SJCRH30 (cell line): ENCODE data around the gene MAFB. TPM values are rescaled to one million over a fixed set of nuclear protein-coding genes. Genes with fewer than 3 reads are reported as not detected.

Experiments used
- DNase-seq, 2 experiments: peaks; one replicate each; pipeline ENCODE4 v3.0.0-alpha.2; 2015 to 2020
- H3K27ac ChIP-seq: fragments of 250-450 bp; sonication (Bioruptor Pico); 2 replicates; pipeline ENCODE4 v1.5.1; 2020; ENCODE audit warnings: mild to moderate bottlenecking, moderate library complexity
- H3K27me3 ChIP-seq: fragments of 250-450 bp; sonication (Bioruptor Pico); 2 replicates; pipeline ENCODE4 v1.5.1; 2020; ENCODE audit warnings: mild to moderate bottlenecking, moderate library complexity
- H3K36me3 ChIP-seq: fragments of 250-450 bp; sonication (Bioruptor Pico); 2 replicates; pipeline ENCODE4 v1.5.1; 2020; ENCODE audit warnings: mild to moderate bottlenecking, moderate library complexity
- H3K4me1 ChIP-seq: fragments of 250-450 bp; sonication (Bioruptor Pico); 2 replicates; pipeline ENCODE4 v1.5.1; 2020; ENCODE audit warnings: mild to moderate bottlenecking, moderate library complexity
- H3K4me3 ChIP-seq: fragments of 250-450 bp; sonication (Bioruptor Pico); 2 replicates; pipeline ENCODE4 v1.5.1; 2020; ENCODE audit warnings: mild to moderate bottlenecking, moderate library complexity
- H3K9me3 ChIP-seq: fragments of 250-450 bp; sonication (Bioruptor Pico); replicated peaks from 2 replicates; pipeline ENCODE4 v1.5.1; 2020; ENCODE audit warnings: mild to moderate bottlenecking, moderate library complexity
- total RNA-seq: library from RNA; depleted of rRNA; stranded (reverse); fragments of >200 nt; shearing (Covaris generic); gene quantifications from 2 replicates; pipeline ENCODE4 v1.2.3, GENCODE V29; 2014

Gene MAFB
- total RNA-seq, 1 experiment from 2014 or later = not detected

- Histone ChIP-seq H3K27me3 (peaks cover 35% of the 10 kb centered on the region), H3K9me3 (no peaks in the 10 kb centered on the region), H3K27ac (no peak overlapping the region), H3K36me3 (no peaks in the 10 kb centered on the region), H3K4me1 (no peaks in the 10 kb centered on the region), H3K4me3 (no peak overlapping the region)
- DNase-seq = no peak
Observed at GRCh38 chr20:40643891-40644290, 45.1 kb downstream of the MAFB start.

GRCh38 chr20:40641809-40642208 is 47.2 kb downstream of the MAFB start:
- Histone ChIP-seq H3K4me1 (no peaks in the 10 kb centered on the region), H3K27ac (no peak overlapping the region), H3K36me3 (no peaks in the 10 kb centered on the region), H3K4me3 (no peak overlapping the region), H3K27me3 (peaks cover 41% of the 10 kb centered on the region), H3K9me3 (no peaks in the 10 kb centered on the region)
- DNase-seq = no peak

GRCh38 chr20:40641202-40641601 is 47.8 kb downstream of the MAFB start:
- H3K27me3 ChIP-seq = peaks cover 42% of the 10 kb centered on the region
- no peaks in the 10 kb centered on the region for H3K36me3 ChIP-seq
- H3K4me1 ChIP-seq = no peaks in the 10 kb centered on the region
- H3K9me3 ChIP-seq = no peaks in the 10 kb centered on the region
- no peak for DNase-seq
- H3K27ac ChIP-seq = no peak overlapping the region
- no peak overlapping the region for H3K4me3 ChIP-seq

GRCh38 chr20:40640667-40641066 is 48.4 kb downstream of the MAFB start:
- H3K9me3 ChIP-seq = no peaks in the 10 kb centered on the region
- no peak overlapping the region for H3K27ac ChIP-seq
- H3K27me3 ChIP-seq = peaks cover 36% of the 10 kb centered on the region
- no peaks in the 10 kb centered on the region for H3K4me1 ChIP-seq
- no peaks in the 10 kb centered on the region for H3K36me3 ChIP-seq
- H3K4me3 ChIP-seq = no peak overlapping the region
- no peak for DNase-seq

GRCh38 chr20:40639676-40640355 is 49.2 kb downstream of the MAFB start:
- H3K36me3 ChIP-seq = no peaks in the 10 kb centered on the region
- no peak overlapping the region for H3K4me3 ChIP-seq
- no peaks in the 10 kb centered on the region for H3K9me3 ChIP-seq
- no peak for DNase-seq
- peaks cover 28% of the 10 kb centered on the region for H3K27me3 ChIP-seq
- H3K27ac ChIP-seq = no peak overlapping the region
- H3K4me1 ChIP-seq = no peaks in the 10 kb centered on the region

- Histone ChIP-seq H3K27ac (no peak overlapping the region), H3K27me3 (peaks cover 26% of the 10 kb centered on the region), H3K4me1 (no peaks in the 10 kb centered on the region), H3K9me3 (no peaks in the 10 kb centered on the region), H3K4me3 (no peak overlapping the region), H3K36me3 (no peaks in the 10 kb centered on the region)
- DNase-seq = no peak
Observed at GRCh38 chr20:40639132-40639531, 49.9 kb downstream of the MAFB start.

- Histone ChIP-seq H3K36me3 (no peaks in the 10 kb centered on the region), H3K9me3 (no peaks in the 10 kb centered on the region), H3K4me1 (no peaks in the 10 kb centered on the region), H3K4me3 (no peak overlapping the region), H3K27me3 (peaks cover 18% of the 10 kb centered on the region), H3K27ac (no peak overlapping the region)
- DNase-seq = no peak
Observed at GRCh38 chr20:40638414-40638813, 50.6 kb downstream of the MAFB start.

GRCh38 chr20:40637176-40637575 is 51.9 kb downstream of the MAFB start:
- Histone ChIP-seq H3K27ac (no peak overlapping the region), H3K27me3 (peaks cover 10% of the 10 kb centered on the region; the same call in 1 of the 2 replicates), H3K4me3 (no peak overlapping the region), H3K36me3 (no peaks in the 10 kb centered on the region), H3K4me1 (no peaks in the 10 kb centered on the region), H3K9me3 (no peaks in the 10 kb centered on the region)
- DNase-seq = no peak

GRCh38 chr20:40636486-40636885 is 52.5 kb downstream of the MAFB start:
- no peak overlapping the region for H3K27ac ChIP-seq
- H3K4me3 ChIP-seq = no peak overlapping the region
- no peaks in the 10 kb centered on the region for H3K4me1 ChIP-seq
- no peaks in the 10 kb centered on the region for H3K9me3 ChIP-seq
- DNase-seq = no peak
- H3K36me3 ChIP-seq = no peaks in the 10 kb centered on the region
- H3K27me3 ChIP-seq = peaks cover 10% of the 10 kb centered on the region; the same call in 1 of the 2 replicates

GRCh38 chr20:40635971-40636370 is 53.1 kb downstream of the MAFB start:
- Histone ChIP-seq H3K9me3 (no peaks in the 10 kb centered on the region), H3K27me3 (peaks cover 13% of the 10 kb centered on the region; the same call in 1 of the 2 replicates), H3K4me1 (no peaks in the 10 kb centered on the region), H3K36me3 (no peaks in the 10 kb centered on the region), H3K4me3 (no peak overlapping the region), H3K27ac (no peak overlapping the region)
- no peak for DNase-seq
